Hematopoietic multipotent progenitor cell treated with erythropoietin and hydrocortisone succinate and interleukin-3 and kit ligand, for 4 days (in vitro differentiated cells): ENCODE measurements around the gene AGPAT3.

Source experiments
- DNase-seq: peaks from one replicate; pipeline ENCODE4 v3.0.0-alpha.2; 2015

Gene AGPAT3

GRCh38 chr21:43909741-43910400 is 44.8 kb downstream of the AGPAT3 start:
- DNase-seq = no peak

- no peak for DNase-seq
These were observed 45.4 kb downstream of the AGPAT3 start for GRCh38 chr21:43910460-43910859.

- no peak for DNase-seq
These were observed 46.3 kb downstream of the AGPAT3 start for GRCh38 chr21:43911015-43911934.

GRCh38 chr21:43911935-43912487 is 47.0 kb downstream of the AGPAT3 start:
- no peak for DNase-seq

- DNase-seq = no peak
These were observed 47.5 kb downstream of the AGPAT3 start for GRCh38 chr21:43912500-43912899.

GRCh38 chr21:43912910-43913309 is 47.9 kb downstream of the AGPAT3 start:
- no peak for DNase-seq

- peak; percentile 65 for DNase-seq
These were observed 48.9 kb downstream of the AGPAT3 start for GRCh38 chr21:43913928-43914327.

GRCh38 chr21:43916076-43916475 is 51.1 kb downstream of the AGPAT3 start:
- DNase-seq = no peak

GRCh38 chr21:43916691-43917514 is 51.9 kb downstream of the AGPAT3 start:
- peak; percentile 71 for DNase-seq

GRCh38 chr21:43917515-43918384 is 52.7 kb downstream of the AGPAT3 start:
- peak; percentile 40 for DNase-seq

GRCh38 chr21:43918385-43918947 is 53.4 kb downstream of the AGPAT3 start:
- DNase-seq = no peak

GRCh38 chr21:43919283-43919682 is 54.3 kb downstream of the AGPAT3 start:
- DNase-seq = no peak

- DNase-seq = no peak
These were observed 55.1 kb downstream of the AGPAT3 start for GRCh38 chr21:43919871-43920801.

- DNase-seq = no peak
These were observed 56.6 kb downstream of the AGPAT3 start for GRCh38 chr21:43921571-43921978.

- peak; percentile 67 for DNase-seq
These were observed 57.2 kb downstream of the AGPAT3 start for GRCh38 chr21:43921979-43922945.

GRCh38 chr21:43922949-43923348 is 57.9 kb downstream of the AGPAT3 start:
- no peak for DNase-seq

- no peak for DNase-seq
These were observed 58.4 kb downstream of the AGPAT3 start for GRCh38 chr21:43923391-43923790.

GRCh38 chr21:43924421-43925095 is 59.5 kb downstream of the AGPAT3 start:
- no peak for DNase-seq

GRCh38 chr21:43925096-43925481 is 60.1 kb downstream of the AGPAT3 start:
- DNase-seq = peak; percentile 66
